GM18951 (cell line): Measurements from ENCODE around the gene PRSS8.

Experiments
- POLR2A ChIP-seq: IDR thresholded peaks from 4 replicates; pipeline ENCODE4 v1.6.1; 2011; ENCODE audit warnings: mild to moderate bottlenecking; ENCODE audit not compliant: insufficient read length, insufficient read depth; ENCODE audit errors: extremely low read depth
- in situ Hi-C: fragments of 300-500 bp; cut with MboI; formaldehyde crosslinking; loops from one replicate; pipeline ENCODE4 v1.12.0; 2022; ENCODE audit warnings: low sequenced_read_pairs, mixed read lengths, inconsistent platforms; ENCODE audit not compliant: unreplicated experiment

The PRSS8 gene

DNA sequence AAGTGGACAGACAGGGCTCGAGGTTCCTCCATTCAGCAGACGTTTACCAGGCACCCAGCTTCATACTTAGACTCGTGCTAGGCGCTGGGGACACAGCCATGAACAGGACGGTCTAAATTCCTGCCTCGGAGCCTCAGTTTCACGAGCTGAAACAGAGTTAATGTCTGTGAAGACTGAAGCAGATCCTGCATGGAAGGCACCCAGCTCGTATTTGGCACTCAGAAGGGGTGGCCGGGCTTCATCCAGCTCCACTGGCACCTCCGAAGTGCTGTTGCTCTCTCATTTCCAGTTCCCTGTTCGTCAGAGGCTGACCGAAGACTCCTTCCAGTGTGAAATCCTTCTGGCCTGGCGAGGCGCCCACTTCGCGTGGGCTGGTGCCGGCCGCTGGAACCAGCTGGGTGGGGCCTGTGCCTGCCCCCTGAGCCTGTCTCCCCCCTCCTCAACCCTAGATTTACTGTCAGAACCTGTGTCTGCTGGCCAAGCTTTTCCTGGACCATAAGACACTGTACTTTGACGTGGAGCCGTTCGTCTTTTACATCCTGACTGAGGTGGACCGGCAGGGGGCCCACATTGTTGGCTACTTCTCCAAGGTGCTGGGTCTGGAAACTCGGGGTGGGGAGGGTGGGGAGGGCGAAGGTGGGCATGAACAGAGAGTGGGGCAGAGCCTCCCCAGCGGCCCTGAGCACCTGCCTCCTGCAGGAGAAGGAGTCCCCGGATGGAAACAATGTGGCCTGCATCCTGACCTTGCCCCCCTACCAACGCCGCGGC is 5.8 kb downstream of the PRSS8 start:
- no peak for TF ChIP-seq POLR2A
- in situ Hi-C loops: no loop called here

DNA sequence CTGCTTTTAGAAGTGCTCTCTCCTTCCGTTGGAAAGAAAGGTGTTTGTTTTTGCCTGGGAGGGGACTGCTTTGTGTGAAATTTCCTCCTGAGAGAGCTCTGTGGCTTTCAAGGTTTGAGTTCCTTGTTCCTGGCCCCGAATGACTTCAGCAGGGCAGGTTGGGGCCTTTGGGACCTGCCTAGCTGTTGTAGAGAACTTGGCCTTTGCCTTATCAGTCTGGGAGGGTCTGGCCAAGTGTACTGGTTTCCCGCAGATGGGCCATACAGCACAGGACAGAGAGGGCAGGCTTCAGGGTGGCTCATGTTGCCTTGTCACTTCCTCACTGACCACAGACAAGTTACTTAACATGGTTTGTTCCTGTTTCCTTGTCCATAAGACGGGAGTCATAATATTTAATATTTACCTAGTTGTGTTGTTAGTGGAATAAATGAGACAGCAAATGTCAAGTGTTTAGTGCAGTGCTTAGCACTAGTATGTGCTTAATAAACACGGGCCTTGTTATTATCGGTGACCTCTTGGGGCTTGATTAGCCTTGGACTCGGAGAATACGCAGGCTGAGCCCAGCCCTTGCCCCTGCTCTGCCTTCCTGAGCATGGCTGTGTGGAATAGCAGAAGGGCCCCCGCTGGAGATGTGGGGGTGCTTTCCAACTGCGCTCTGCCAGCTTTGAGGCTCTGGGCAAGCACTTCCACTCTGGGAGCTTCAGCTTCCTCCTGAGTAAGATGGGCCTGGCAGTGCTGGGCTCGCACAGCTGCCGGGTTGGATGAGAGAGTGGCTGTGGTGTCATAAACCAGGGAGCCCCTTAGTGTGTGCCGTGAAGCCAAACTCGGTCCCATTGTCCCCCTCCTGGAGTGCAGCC is 6.6 kb downstream of the PRSS8 start:
- TF ChIP-seq POLR2A: no peak
- in situ Hi-C loops: no loop called here

DNA sequence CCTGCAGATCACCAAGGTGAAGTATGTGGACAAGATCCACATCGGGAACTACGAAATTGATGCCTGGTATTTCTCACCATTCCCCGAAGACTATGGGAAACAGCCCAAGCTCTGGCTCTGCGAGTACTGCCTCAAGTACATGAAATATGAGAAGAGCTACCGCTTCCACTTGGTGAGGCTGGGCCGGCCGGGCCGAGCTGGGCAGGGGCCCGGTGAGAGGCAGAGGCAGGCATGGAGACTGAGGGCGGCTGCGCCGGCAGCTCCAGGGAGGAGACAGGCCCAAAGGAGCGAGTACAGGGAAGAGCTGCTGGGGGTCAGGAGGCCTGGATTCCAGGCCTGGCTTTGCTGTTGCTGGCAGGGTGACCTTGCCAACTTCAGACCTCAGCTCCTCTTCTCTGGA is 8.3 kb downstream of the PRSS8 start:
- no peak for TF ChIP-seq POLR2A
- in situ Hi-C loops: no loop called here

DNA sequence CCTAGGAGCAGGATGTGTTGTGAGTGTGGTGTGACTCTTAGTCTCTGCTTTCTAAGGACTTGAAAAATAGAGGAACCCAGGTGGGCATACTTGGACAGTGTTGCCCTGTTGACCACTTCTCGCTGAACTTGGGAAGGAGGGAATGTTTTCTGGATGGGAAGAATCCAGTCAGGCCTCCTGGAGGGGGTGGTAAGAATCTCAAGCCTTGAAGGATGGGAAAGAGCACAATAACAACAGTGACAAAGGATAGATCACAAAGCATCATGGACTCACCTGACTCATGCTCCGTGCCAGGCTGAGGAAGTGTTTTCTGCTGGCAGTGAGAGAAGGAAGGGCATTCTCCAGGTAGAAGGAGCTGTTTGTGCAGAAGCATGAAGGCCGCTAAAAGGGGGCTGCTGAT is 9.7 kb downstream of the PRSS8 start:
- in situ Hi-C loops: no loop called here
- TF ChIP-seq POLR2A: no peak

DNA sequence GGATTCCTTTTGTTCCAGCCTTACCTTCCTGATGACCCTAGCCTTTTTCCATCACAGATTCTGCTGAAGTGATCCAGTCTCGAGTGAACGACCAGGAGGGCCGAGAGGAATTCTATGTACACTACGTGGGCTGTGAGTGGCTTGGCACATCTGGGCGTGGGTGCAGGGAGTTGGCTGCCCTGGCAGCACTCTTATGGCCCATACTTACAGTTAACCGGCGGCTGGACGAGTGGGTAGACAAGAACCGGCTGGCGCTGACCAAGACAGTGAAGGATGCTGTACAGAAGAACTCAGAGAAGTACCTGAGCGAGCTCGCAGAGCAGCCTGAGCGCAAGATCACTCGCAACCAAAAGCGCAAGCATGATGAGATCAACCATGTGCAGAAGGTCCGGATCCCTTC is 15.4 kb downstream of the PRSS8 start:
- TF ChIP-seq POLR2A: no peak
- in situ Hi-C loops: no loop called here

DNA sequence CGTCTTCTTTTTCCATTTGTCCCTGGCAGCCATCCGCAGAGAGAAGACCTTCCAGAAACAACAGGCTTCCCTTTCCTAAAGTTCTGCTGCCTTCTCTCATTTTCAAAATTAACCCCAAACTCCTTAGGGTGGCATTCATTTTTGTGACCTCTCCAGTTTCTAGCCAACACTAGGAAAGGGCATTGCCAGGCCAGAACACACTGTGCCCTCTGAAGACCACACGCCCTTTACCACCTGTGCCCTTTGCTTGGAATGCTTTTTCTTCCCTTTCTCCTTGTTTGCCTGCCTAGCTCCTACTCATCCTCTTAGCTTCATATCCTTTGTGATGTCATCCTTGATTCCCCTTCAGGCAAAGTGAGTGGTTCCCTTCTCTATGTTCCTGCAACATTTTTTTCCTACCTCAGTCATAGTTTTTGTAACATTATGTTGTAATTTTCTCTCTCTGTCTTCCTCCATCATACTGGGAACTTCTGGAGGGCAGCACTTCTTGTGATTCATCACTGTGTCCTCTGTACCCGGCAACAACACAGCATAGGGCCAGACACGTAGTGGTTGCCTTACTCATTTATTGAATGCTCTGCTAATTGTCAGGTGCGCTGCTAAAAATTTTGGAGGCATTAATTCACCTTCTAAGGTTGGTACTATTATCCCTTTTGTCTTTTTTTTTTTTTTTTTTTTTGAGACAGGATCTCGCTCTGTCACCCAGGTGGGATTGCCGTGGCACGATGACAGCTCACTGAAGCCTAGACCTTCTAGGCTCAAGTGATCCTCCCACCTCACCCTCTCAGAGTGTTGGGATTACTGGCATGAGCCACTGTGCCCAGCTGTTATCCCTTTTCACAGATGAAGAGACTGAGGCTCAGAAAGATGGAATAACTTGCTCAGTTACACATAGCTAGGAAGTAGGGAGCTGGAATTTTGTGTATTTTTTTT is 17.0 kb downstream of the PRSS8 start:
- no peak for TF ChIP-seq POLR2A
- in situ Hi-C loops: no loop called here

DNA sequence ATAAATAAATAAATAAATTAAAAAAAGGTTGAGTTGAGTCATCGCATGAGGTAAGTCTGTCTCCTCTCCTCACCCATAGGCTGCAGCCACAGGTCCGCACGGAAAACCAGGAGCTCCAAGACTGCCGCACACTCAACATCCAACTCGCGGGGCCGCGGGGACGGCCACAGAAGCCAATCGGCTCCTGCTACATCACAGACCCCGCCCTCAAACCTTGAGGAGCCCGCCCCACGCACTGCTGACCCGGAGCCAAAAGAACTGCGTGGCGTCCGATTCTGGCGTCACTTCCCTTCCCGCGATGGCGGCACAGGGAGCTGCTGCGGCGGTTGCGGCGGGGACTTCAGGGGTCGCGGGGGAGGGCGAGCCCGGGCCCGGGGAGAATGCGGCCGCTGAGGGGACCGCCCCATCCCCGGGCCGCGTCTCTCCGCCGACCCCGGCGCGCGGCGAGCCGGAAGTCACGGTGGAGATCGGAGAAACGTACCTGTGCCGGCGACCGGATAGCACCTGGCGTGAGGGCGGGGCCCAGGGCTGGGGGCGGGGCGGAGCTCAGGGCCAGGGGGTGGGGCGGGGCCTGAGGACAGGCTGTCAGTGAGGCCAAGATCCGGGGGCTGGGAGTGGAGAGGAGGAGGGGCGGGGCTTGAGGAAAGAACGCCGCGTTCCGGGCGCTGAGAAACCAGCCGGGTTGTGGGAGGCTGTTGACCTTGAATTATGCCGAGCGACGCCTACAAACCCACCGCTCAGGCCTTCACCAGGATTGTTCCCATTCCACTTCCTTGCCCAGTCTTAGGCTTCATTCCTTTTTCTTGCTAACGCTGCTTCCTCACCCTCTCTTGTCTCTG is 17.9 kb downstream of the PRSS8 start, which contains the start of gene KAT8:
TSS of gene KAT8 (plus strand) at position 281 of the 839 bp plus-strand sequence. CDS start at position 299, 18 bp downstream.
- peak; percentile 91 for TF ChIP-seq POLR2A
- in situ Hi-C loops: no loop called here

DNA sequence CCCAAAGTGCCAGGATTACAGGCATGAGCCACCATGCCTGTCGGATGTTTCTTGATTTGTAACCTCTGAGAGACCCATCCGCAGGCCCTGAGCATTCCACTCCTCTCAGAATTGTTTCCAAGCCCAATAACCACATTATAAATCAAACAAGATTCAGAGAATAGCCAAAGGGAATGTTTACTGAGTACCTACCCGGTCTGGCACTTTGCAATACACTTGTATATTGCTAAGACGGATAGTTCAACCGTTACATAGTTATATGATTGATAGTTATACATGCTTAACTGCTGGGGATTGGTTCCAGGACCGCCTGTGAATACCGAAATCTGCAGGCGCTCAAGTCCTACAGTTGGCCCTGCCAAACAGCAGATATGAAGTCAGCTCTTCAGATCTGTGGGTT is 21.1 kb downstream of the PRSS8 start:
- in situ Hi-C loops: no loop called here
- no peak for TF ChIP-seq POLR2A

DNA sequence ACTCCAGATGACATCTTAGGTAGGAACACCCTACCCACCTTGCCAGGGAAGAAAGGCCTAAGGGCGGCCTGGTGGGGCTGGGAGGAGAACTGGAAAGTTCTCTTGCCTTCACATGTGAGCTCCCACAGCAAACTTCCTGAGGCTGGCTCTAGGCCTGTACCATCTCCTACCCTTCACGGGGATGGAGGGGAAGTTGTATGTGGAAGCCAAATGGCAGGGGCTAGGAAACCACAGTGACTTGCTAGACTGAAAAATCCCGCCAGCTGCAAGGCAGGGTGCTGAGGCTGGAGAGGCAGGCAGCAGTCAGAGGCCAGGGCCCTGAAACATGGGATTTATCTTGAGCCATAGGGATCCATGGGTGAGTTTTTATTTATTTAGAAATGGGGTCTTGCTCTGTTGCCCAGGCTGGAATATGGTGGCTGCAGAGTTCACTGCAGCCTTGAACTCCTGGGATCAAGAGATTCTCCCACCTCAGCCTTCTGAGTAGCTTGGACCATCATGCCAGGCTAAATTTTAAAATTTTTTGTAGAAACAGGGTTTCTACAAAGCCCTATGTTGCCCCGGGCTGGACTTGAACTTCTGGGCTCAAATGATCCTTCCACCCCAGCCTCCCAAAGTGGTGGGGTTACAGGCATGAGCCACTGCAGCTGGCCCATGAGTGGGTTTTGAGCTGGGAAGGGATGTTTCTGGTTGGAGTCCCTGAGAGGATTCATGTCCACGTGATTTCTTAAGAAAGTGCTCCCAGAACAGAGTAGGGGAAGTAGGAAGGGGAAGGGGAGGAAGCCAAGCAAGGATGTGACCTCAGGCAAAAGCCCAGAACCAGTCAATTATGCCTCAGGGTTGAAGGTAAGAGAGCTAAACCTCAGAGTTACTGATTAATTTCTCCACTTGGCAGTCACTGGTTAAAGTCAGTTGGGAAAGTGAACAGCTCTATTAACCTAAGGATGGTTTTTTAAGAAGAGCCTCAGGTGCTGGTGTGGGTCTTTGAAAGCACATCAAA is 22.1 kb downstream of the PRSS8 start:
- no peak for TF ChIP-seq POLR2A
- in situ Hi-C loops: no loop called here

DNA sequence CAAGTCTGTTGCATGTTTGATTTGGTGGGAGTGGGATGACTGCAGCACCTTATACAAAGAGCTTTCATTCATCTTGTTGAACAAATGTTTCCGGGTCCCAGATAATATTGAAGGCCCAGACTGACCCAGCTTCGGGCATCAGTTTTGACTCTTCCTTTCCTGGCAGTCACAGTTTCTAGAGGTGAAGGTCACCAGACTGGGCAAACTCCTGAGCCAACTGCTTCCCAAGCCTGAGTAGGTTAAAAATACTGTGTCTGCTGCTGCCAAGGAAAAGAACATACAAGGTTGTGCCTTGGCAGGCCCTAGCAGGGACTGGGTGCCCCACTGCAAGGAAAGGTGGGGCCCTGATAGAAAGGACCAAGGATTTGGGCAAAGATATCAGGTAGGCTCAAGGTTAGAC is 22.8 kb downstream of the PRSS8 start:
- TF ChIP-seq POLR2A: no peak
- in situ Hi-C loops: no loop called here

DNA sequence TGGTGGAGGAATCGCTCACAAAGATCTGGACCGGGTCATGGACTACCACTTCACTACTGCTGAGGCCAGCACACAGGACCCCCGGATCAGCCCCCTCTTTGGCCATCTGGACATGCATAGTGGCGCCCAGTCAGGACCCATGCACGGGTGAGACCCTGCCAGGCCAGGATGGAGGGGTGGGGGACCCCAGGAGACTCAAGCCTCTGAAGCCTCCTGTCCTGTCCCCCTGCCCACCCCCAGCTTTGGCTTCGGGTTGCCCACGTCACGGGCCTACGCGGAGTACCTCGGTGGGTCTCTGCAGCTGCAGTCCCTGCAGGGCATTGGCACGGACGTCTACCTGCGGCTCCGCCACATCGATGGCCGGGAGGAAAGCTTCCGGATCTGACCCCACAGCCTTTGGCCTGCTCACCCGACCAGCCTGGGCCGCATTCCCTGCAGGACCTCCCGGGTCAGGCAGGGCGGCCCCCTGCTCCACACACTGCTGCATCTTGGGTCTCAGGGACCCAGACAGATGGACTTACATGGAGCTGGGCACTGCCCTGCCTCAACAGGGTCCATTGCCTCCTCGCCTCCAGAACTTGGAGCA is 23.6 kb downstream of the PRSS8 start:
- TF ChIP-seq POLR2A: no peak
- in situ Hi-C loops: no loop called here
